ENCODE data around the gene CDC6.

DNA sequence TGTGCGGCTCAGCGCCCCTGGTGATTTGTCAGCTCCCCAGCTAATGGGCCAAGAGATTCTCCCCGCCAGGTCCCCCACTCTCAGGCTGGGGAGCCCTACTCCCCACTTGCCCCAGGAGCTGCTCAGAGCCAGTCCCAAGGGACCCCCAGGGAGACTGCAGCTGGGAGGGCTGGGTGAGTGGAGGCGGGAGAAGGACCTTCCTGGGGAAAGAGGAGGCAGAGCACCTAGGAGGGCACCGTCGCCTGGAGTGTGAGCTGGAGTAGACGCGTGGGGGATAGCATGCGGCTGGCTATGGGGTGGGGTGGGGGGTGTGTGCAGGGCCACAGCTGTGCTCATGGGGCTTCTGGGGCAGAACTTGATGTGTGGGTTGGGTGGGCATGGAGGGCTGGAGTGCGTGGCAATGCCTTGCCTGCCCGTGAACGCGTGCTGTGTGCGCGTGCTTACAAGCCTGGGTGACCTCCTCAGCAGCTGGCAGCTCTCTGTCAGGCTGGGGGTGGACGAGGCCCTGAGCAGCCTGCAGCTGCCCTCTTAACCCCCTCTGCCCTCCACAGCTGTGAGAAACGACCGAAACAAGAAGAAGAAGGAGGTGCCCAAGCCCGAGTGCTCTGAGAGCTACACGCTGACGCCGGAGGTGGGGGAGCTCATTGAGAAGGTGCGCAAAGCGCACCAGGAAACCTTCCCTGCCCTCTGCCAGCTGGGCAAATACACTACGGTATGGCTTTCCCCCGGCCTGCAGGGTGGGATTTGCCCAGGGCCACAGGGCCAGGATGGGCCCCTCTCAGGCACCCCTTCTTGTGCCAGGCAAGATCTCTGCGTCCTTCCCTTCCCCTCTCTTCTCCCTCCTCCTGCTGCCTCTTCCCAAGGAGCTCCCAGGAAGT, 63.9 kb downstream of the CDC6 start:
- TF ChIP-seq ZFX (IDR thresholded peaks at IDR 0.05) = no peak
- TF ChIP-seq, protein P1, sequence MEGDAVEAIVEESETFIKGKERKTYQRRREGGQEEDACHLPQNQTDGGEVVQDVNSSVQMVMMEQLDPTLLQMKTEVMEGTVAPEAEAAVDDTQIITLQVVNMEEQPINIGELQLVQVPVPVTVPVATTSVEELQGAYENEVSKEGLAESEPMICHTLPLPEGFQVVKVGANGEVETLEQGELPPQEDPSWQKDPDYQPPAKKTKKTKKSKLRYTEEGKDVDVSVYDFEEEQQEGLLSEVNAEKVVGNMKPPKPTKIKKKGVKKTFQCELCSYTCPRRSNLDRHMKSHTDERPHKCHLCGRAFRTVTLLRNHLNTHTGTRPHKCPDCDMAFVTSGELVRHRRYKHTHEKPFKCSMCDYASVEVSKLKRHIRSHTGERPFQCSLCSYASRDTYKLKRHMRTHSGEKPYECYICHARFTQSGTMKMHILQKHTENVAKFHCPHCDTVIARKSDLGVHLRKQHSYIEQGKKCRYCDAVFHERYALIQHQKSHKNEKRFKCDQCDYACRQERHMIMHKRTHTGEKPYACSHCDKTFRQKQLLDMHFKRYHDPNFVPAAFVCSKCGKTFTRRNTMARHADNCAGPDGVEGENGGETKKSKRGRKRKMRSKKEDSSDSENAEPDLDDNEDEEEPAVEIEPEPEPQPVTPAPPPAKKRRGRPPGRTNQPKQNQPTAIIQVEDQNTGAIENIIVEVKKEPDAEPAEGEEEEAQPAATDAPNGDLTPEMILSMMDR (conservative IDR thresholded peaks at IDR 0.05) = no peak
